ENCODE results near the gene COBL. TPM values are rescaled to one million over a fixed set of nuclear protein-coding genes. Genes with fewer than 3 reads are reported as not detected.

The COBL gene
- total RNA-seq, 1 experiment from 2014 or later = 52.3 TPM

DNA sequence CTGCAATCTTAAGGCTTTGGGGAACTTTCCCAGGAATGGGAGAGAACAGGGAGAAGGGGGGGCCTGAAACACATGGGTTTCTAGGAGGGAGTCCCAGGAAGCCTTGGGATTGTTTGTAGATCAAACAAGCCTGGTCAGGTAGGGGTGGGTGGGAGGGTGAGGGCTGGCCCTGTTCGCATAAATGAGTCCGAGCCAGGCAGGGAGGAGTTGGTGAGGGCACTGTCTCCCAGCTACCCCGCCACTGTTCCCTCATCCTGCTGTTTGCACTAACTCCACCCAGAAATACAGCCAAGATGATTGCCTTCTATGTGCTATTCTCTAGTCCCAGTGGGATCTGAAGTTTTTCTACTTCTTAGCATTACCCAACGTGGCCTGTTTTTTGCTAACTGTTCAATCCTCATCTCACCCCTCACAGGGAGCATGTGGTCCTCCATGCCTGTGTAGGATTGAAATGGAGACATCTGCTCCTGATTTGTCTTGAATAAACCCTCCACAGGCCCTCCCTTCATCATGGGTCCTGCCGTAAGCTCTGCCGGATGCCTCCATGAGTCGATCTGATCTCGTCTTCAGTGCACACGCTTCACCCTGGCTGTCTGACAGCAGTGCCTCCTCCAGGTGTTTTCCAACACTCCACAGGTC lies 257.0 kb downstream of the COBL start:
- Histone ChIP-seq H3K4me2 (ENCODE audit: insufficient read depth, insufficient read length, low read length) (no peak overlapping the region), H3K79me1 (ENCODE audit: insufficient read depth, low read depth, low read length, poor library complexity, severe bottlenecking) (no peaks in the 10 kb centered on the region), H3K27ac (ENCODE audit: insufficient read length, low read depth, low read length) (no peak overlapping the region), H2AFZ (ENCODE audit: low read length) (no peak overlapping the region), H3K9ac (ENCODE audit: extremely low read depth, insufficient read length, low read length) (no peak overlapping the region), H2BK12ac (ENCODE audit: insufficient read length, low read depth, low read length) (no peak overlapping the region), H3K18ac (ENCODE audit: insufficient read length, low read depth, low read length) (no peak overlapping the region), H4K8ac (replicated peaks; ENCODE audit: insufficient read length, low read depth, low read length) (no peak overlapping the region), H2BK120ac (ENCODE audit: low read depth, low read length, poor library complexity, severe bottlenecking) (no peak overlapping the region), H3K4ac (ENCODE audit: low read depth, low read length) (no peak overlapping the region), H4K5ac (ENCODE audit: insufficient read length, low read depth, low read length) (no peak overlapping the region), H3K14ac (ENCODE audit: insufficient read depth, low read length) (no peak overlapping the region), H2BK15ac (ENCODE audit: low read depth, low read length) (no peak overlapping the region), H3K56ac (ENCODE audit: insufficient read length, low read depth, low read length) (no peak overlapping the region), H2BK20ac (ENCODE audit: low read depth, low read length, poor library complexity, severe bottlenecking) (no peak overlapping the region), H3K79me2 (ENCODE audit: insufficient read depth, low read length) (no peaks in the 10 kb centered on the region), H3K23me2 (ENCODE audit: insufficient read length, low read depth, low read length, poor library complexity, severe bottlenecking) (no peaks in the 10 kb centered on the region), H4K91ac (ENCODE audit: insufficient read length, low read depth, low read length) (no peak overlapping the region), H4K20me1 (ENCODE audit: control insufficient read depth, insufficient read depth, insufficient read length) (no peaks in the 10 kb centered on the region), H3K27me3 (ENCODE audit: insufficient read depth, low read length) (no peaks in the 10 kb centered on the region), H3T11ph (ENCODE audit: low read length) (no peak overlapping the region), H2AK5ac (ENCODE audit: insufficient read length, low read length) (no peak overlapping the region), H2BK5ac (ENCODE audit: insufficient read length, low read length) (no peak overlapping the region), H3K23ac (ENCODE audit: insufficient read length, low read depth, low read length) (no peak overlapping the region), H3K4me1 (ENCODE audit: insufficient read depth, low read length) (no peaks in the 10 kb centered on the region), H3K9me3 (ENCODE audit: control insufficient read depth, low read depth, low read length) (no peaks in the 10 kb centered on the region)
- TF ChIP-seq, protein P1, sequence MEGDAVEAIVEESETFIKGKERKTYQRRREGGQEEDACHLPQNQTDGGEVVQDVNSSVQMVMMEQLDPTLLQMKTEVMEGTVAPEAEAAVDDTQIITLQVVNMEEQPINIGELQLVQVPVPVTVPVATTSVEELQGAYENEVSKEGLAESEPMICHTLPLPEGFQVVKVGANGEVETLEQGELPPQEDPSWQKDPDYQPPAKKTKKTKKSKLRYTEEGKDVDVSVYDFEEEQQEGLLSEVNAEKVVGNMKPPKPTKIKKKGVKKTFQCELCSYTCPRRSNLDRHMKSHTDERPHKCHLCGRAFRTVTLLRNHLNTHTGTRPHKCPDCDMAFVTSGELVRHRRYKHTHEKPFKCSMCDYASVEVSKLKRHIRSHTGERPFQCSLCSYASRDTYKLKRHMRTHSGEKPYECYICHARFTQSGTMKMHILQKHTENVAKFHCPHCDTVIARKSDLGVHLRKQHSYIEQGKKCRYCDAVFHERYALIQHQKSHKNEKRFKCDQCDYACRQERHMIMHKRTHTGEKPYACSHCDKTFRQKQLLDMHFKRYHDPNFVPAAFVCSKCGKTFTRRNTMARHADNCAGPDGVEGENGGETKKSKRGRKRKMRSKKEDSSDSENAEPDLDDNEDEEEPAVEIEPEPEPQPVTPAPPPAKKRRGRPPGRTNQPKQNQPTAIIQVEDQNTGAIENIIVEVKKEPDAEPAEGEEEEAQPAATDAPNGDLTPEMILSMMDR (conservative IDR thresholded peaks at IDR 0.05) = no peak
- DNase-seq = no peak
- H3K9me3 Mint-ChIP-seq = no peaks in the 10 kb centered on the region
- WGBS (ENCODE audit: extremely low coverage, insufficient read length, low lambda C conversion rate) = no CpG with 5 or more reads among the region's 9 CpGs
- H3K27me3 Mint-ChIP-seq (ENCODE audit: low read depth) = no peaks in the 10 kb centered on the region
- no peak overlapping the region for H3K4me3 Mint-ChIP-seq
- H3K36me3 Mint-ChIP-seq (ENCODE audit: insufficient read depth in 1 of 3, low read depth in 3 of 3) = peaks cover 0 to 16% (median 10%) of the 10 kb centered on the region in 3 experiments; a peak in 5 of 7 replicates
- H3K27ac Mint-ChIP-seq = peak overlapping the region; percentile 9 to 42 (median 32); a peak in 3 of 7 replicates
- H3K4me1 Mint-ChIP-seq = peaks cover 7 to 12% of the 10 kb centered on the region in 2 experiments

All from H9 (cell line).